WERI-Rb-1 (cell line): ENCODE data around the gene RPTOR.

Experiments
- DNase-seq: peaks from one replicate; pipeline ENCODE4 v3.0.0-alpha.2; 2020
- H3K27ac ChIP-seq: fragments of 250-450 bp; sonication (Bioruptor Pico); 2 replicates; pipeline ENCODE4 v1.5.1; 2020; ENCODE audit warnings: mild to moderate bottlenecking, moderate library complexity
- H3K27me3 ChIP-seq: fragments of 250-450 bp; sonication (Bioruptor Pico); 2 replicates; pipeline ENCODE4 v1.5.1; 2021; ENCODE audit warnings: mild to moderate bottlenecking, low read depth, moderate library complexity; ENCODE audit not compliant: insufficient read depth, severe bottlenecking
- H3K36me3 ChIP-seq: fragments of 250-450 bp; sonication (Bioruptor Pico); 2 replicates; pipeline ENCODE4 v1.5.1; 2020; ENCODE audit warnings: mild to moderate bottlenecking, moderate library complexity
- H3K4me3 ChIP-seq: 2 replicates; pipeline ENCODE4 v1.5.1; 2011; ENCODE audit warnings: low read depth, mild to moderate bottlenecking, control low read depth, low read length
- H3K9me3 ChIP-seq: fragments of 250-450 bp; sonication (Bioruptor Pico); 2 replicates; pipeline ENCODE4 v1.5.1; 2021; ENCODE audit warnings: mild to moderate bottlenecking, moderate library complexity; ENCODE audit not compliant: severe bottlenecking
- CTCF ChIP-seq: IDR thresholded peaks from 2 replicates; pipeline ENCODE4 v1.5.1; 2011; ENCODE audit warnings: low read depth, mild to moderate bottlenecking, control low read depth, inconsistent platforms, low read length

The RPTOR gene

DNA sequence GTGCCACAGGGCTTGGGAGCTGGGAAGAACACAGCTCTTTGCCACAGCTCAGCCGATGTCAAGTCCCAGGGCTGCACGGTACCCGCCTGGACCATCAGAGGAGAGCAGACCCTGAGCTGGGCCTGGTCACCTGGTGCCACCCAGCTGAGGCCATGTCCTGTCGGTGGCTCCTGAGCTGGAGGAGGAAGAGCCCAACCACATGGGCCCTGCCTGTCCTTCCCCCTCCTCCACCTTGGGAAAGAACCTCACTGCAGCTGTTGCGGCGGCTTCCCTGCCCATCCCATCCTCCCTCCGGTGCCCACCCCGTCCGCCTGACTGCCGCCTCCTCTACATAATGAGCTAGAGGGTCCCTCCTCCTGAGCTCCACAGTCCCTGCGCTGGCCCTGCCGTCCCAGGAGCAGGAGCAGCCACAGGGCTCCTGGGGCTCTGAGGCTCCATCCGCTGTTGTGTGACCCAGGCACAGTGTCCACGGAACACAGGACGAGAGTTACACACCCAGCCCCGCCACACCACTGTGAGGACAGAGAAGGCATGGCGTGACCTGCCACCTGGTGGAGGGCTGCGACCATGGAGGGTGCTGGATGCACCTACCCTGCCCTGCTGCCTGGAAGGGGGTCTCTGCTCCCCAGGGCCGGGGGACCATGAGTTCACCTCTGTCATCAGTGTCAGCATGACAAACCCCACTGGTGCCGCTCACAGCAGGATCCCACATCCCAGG lies 425.6 kb downstream of the RPTOR start:
- Histone ChIP-seq H3K36me3 (peaks cover 9% of the 10 kb centered on the region), H3K27ac (peak overlapping the region; percentile 4; the same call in 1 of the 2 replicates), H3K9me3 (no peaks in the 10 kb centered on the region), H3K27me3 (no peaks in the 10 kb centered on the region), H3K4me3 (no peak overlapping the region)
- TF ChIP-seq CTCF, result peak; percentile 95
- peak; percentile 89 for DNase-seq

DNA sequence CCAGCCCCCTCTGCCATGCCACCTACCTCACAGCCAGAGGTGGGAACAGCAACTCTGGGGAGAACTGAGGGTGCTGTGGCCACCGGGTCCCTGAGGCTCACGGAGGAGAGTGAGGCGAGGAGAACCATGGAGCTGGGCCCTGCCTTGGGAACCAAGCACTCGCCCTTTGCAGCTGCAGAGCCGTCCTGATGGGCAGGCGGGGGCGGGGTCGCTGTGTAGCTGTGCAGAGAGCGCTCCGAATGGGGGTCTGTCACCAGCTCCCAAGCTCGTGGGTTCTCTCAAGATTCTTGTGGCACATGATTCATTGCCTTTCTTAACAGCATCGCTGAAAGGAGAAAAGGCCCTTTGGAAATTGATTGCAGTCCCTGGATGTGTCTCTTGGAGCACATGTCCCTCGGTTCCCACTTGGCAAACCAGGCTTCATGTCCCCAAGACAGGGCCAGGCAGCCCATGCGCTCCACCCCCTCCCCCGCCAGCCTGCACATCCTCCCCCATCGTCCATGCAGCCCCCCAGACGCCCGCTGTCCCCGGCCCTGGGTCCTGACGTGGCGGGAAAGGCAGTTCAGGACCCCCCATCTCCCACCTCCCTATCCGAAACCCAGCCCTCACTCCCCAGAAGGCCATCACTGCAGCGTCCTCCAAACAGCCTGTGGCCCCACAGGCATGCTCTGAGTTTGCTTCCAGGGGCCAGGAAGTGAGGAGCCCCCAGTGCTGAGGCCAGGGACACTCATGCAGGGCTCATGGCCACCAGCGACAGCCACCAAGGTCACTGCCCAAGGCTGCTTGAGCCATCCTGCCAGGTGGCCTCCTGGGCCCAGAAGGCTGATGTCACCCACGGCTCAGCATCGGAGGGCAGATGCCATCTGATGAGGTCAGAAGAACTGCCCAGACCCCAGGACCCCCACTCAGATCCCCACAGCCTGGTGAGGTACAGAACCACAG lies 426.4 kb downstream of the RPTOR start:
- Histone ChIP-seq H3K27me3 (no peaks in the 10 kb centered on the region), H3K4me3 (no peak overlapping the region), H3K36me3 (peaks cover 3% of the 10 kb centered on the region; the same call in 1 of the 2 replicates), H3K9me3 (no peaks in the 10 kb centered on the region), H3K27ac (no peak overlapping the region)
- no peak for DNase-seq
- no peak for TF ChIP-seq CTCF

DNA sequence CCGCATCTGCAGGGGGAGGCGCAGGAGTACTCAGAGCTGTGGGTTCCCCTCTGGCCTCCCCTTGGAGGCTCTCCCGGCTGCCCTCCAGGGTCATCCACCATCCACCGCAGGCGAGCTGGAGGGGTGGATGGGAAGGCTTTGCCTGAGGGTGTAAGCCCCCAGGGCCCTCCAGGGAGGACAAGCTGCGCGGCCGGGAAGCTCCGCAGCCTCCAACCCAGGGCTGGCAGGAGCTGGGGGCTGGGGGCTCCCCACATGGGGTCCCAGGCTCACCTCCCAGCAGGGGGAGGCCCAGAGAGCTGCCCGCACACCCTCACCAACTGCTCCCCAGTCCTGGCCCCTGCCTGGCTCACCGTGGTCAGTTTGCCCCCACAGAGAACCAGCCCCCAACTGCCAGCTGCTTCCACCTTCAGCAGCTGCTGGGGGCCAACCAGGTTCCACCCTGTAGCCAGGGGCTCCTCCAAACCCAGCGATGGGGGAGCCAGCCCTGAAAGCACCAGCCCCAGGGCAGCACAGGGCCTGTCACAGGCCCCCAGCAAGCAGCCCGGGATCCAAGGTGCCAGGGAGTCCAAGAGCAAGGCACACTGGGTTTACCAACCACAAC lies 427.2 kb downstream of the RPTOR start:
- Histone ChIP-seq H3K27ac (no peak overlapping the region), H3K27me3 (no peaks in the 10 kb centered on the region), H3K36me3 (no peaks in the 10 kb centered on the region; the same call in 1 of the 2 replicates), H3K4me3 (no peak overlapping the region), H3K9me3 (no peaks in the 10 kb centered on the region)
- TF ChIP-seq CTCF, result no peak
- no peak for DNase-seq

DNA sequence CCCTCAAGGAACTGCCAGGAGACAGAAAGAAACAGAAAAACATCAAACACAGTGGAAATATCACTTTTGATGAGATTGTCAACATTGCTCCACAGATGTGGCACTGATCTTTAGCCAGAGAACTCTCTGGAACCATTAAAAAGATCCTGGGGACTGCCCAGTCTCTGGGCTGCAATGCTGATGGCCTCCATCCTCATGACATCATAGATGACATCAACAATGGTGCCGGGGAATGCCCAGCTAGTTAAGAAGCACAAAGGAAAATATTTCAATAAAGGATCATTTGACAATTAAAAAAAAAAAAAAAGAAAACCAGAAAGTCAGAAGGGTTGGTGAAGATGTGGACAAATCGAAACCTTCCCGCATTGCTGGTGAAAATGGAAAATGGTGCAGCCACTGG lies 432.1 kb downstream of the RPTOR start:
- no peaks in the 10 kb centered on the region for H3K36me3 ChIP-seq
- DNase-seq, result no peak
- peaks cover 5% of the 10 kb centered on the region for H3K9me3 ChIP-seq
- H3K27ac ChIP-seq, result no peak overlapping the region
- no peak overlapping the region for H3K4me3 ChIP-seq
- no peaks in the 10 kb centered on the region for H3K27me3 ChIP-seq
- TF ChIP-seq CTCF, result no peak

DNA sequence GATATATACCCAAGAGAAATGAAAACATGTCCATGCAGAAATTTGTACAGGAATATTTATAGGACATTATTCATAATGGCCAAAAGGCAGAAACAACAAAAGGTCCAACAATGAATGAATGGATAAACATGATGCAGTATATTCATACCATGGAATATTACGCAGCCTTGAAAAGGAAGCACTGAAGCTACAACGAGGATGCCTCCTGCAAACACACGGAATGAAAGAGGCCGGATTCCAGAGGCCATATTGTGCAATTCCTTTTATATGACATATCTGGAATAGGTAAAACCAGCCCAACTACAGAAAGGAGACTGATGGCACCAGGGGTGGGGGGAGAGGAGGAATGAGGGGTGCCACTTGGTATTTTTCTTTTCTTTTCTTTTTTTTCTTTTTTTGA lies 432.5 kb downstream of the RPTOR start:
- no peak overlapping the region for H3K27ac ChIP-seq
- DNase-seq, result no peak
- no peaks in the 10 kb centered on the region for H3K36me3 ChIP-seq
- H3K27me3 ChIP-seq, result no peaks in the 10 kb centered on the region
- TF ChIP-seq CTCF, result no peak
- no peak overlapping the region for H3K4me3 ChIP-seq
- H3K9me3 ChIP-seq, result peaks cover 5% of the 10 kb centered on the region
